Measurements from ENCODE around the gene ATP5F1A.

ATP5F1A gene

DNA sequence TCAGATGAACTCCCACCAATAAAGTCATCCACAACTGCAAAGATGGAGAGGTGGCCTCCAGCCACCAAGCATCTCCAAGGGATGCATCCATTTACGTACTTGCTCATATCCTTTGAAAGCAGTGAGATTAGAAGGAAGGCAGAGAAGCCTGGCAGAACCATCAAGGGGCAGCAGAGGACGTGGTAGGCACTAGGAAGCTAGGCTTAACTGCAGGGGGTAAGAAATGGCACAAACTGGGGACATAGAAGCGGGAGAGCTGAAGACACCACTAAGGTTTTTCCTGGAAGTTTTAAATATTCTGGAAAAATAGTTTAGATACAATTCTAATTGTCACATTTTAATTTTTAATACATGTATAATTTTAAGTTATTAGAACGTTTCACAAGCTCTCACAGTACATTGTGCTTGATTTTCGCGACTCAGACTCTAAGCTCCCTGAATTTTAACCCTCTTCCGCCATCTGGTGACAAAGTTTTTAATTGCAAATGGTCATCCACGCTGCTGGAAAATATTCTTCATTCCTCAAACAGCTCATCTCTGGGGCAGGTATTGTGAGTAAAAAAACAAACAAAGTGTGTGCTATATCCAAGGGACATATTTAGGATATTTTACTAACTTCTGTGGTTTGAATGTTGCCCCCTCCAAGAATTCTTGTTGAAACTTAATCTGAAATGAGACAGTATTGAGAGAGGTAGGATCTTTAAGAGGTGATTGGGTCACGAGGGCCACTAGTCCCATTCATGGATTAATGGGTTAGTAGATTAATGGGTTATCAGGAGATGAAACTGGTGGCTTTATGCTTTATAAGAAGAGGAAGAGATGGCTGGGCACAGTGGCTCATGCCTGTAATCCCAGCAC is 24.4 kb downstream of the ATP5F1A start:
- in situ Hi-C loops (cut with MboI; ENCODE audit: low sequenced_read_pairs), result no loop called here

DNA sequence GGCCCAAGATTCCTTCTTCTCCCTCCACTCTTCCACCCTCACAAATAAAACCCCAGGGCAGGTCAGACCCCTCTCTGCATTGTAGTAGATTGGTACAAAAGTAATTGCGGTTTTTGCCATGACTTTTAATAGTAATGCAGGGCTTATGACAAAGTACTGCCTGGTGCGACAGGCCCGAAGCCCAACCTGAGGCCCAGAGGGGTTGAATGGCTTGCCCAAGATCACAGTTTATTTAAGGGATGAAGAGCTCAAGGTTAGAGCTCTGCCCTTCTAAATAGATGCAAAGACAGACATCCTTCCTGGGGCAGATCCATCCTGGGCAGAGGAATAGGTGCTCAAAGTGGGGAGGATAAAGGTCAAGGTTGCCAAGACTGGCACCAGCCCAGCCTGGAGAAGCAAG is 25.1 kb downstream of the ATP5F1A start:
- in situ Hi-C loops (cut with MboI; ENCODE audit: low sequenced_read_pairs), result no loop called here

DNA sequence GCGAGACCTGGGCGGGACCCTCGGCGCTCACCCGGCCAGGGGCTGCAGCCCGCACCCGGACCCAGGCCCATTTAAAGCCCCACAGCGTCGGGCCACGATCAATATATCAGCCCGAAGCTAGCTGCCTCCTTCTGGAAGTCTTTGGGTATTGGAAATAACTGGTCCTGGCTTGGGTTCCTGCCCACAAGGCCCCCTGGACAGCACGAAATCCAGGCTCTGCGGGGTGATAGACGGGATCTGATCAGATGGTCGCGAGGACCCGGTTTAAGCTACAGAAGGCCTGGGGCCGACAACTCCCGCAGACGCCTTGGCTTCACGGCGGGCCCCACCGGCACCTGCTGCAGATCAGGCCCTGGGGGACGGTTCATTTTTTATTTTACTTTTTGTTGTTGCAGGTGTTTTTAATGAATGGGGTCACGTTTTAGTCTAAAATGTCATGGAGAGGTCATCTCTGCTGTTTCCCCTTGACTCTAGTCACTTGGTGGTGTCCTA is 25.7 kb downstream of the ATP5F1A start:
- in situ Hi-C loops (cut with MboI; ENCODE audit: low sequenced_read_pairs), result no loop called here

GRCh38 chr18:46071653-46072375 is 26.3 kb downstream of the ATP5F1A start, which contains the start of gene PSTPIP2:
PSTPIP2 (minus strand) TSS chr18:46072260; CDS start chr18:46072188, 72 bp downstream.
- in situ Hi-C loops (cut with MboI; ENCODE audit: low sequenced_read_pairs), result no loop called here

DNA sequence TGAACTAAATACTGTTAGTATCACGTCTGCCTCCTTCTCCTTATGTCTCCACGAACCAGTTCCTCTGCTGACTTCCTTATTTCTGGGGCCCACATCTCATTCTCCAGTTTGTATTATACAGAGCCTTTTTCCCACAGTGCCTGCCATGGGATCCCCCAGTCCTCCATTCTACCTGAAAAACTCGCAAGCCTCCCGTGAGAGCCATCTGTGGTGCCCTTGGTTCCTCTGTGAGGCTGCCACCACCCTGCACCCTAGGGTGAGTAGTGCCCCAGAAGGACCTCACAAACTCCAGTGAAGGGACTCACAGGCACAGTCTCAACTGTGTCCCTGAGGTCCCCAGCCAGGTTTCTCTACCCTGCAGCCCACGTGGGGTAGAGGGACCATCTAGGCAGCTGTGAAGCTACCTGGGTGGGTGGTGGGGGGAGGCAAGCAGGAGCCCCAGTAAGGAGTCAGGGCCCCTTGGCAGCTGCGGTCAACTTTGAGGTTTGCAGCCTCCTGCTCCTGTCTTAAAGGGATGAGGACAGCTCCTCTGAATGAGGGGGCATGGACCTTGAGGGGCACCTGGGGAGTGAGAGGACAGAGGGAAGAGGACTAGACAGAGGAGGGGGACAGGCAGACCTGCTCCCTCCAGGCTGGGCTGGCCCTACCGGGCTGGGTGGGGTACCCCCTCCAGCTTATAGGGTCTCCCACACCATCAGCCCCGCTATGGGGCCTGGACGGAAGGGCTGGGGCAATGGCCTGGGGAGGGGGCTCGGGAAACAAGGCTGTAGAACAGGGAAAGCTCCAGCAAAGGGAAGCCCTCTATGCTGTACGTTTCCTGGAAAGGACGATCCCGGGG is 27.1 kb downstream of the ATP5F1A start:
- in situ Hi-C loops (cut with MboI; ENCODE audit: low sequenced_read_pairs), result no loop called here

GRCh38 chr18:46070232-46070631 is 27.9 kb downstream of the ATP5F1A start:
- in situ Hi-C loops (cut with MboI; ENCODE audit: low sequenced_read_pairs), result no loop called here

- in situ Hi-C loops (cut with MboI; ENCODE audit: low sequenced_read_pairs), result no loop called here
Observed at GRCh38 chr18:46069524-46069923, 28.6 kb downstream of the ATP5F1A start.

DNA sequence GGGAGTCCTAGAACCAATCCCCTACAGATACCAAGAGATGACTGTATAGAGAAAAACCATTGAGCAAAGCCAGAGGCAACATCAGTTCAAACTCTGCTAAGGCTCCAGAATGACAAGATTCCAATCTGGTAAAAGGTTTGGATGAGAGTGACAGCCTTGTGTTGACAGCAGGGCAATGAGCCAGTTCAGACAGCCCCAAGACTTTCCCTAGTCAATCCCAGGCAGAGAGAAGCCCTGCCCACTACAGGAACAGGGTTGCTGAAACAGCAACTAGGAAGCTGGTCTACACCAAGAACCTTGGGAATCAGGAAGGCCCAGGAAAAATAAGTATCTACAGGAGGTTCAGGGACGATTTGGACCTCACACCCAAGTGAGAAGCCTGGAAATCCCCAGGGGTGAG is 29.3 kb downstream of the ATP5F1A start:
- in situ Hi-C loops (cut with MboI; ENCODE audit: low sequenced_read_pairs), result no loop called here

- in situ Hi-C loops (cut with MboI; ENCODE audit: low sequenced_read_pairs), result no loop called here
Observed at GRCh38 chr18:46067438-46068007, 30.6 kb downstream of the ATP5F1A start.

- in situ Hi-C loops (cut with MboI; ENCODE audit: low sequenced_read_pairs), result no loop called here
Observed at GRCh38 chr18:46062781-46063180, 35.3 kb downstream of the ATP5F1A start.

DNA sequence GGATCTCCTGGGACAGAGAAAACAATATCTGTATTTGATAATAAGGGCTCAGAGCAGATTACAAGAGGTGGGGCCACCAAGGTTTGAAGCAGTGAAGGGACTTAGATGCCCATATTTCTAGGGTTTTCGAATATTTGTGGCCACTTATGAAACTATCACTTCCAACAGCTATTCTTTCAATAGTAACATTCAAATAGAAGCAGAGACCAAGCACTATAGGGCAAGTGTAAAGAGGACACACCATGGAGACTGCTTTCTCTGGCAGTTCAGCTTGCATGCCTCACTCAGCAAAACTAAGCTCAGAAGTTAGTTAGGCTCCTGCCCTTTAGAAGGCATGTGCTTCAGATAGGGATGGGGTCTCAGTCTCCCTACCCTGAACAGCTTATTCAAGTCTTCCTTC is 36.3 kb downstream of the ATP5F1A start:
- in situ Hi-C loops (cut with MboI; ENCODE audit: low sequenced_read_pairs), result no loop called here

- in situ Hi-C loops (cut with MboI; ENCODE audit: low sequenced_read_pairs), result no loop called here
Observed at GRCh38 chr18:46061387-46061786, 36.7 kb downstream of the ATP5F1A start.

- in situ Hi-C loops (cut with MboI; ENCODE audit: low sequenced_read_pairs), result no loop called here
Observed at GRCh38 chr18:46060359-46060841, 37.7 kb downstream of the ATP5F1A start.

DNA sequence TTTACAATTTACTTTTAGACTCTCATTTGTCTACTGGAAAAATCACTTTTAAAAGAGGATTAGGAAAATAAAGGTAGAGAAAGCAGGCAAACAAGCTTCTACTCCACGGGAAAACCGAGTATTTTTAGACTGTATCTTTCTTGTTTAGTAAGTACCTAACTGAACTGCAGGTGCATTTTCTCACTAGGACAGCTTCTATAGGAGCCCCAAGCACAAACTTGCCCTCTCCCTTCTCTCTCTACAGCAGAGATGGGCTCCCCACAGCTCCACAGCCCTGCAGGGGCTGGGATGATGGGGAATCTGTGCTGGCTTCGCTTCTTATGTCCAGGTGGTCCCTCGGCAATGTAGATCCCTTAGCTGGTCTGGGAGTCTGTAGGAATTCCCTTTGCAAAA is 42.3 kb downstream of the ATP5F1A start:
- in situ Hi-C loops (cut with MboI; ENCODE audit: low sequenced_read_pairs), result no loop called here

DNA sequence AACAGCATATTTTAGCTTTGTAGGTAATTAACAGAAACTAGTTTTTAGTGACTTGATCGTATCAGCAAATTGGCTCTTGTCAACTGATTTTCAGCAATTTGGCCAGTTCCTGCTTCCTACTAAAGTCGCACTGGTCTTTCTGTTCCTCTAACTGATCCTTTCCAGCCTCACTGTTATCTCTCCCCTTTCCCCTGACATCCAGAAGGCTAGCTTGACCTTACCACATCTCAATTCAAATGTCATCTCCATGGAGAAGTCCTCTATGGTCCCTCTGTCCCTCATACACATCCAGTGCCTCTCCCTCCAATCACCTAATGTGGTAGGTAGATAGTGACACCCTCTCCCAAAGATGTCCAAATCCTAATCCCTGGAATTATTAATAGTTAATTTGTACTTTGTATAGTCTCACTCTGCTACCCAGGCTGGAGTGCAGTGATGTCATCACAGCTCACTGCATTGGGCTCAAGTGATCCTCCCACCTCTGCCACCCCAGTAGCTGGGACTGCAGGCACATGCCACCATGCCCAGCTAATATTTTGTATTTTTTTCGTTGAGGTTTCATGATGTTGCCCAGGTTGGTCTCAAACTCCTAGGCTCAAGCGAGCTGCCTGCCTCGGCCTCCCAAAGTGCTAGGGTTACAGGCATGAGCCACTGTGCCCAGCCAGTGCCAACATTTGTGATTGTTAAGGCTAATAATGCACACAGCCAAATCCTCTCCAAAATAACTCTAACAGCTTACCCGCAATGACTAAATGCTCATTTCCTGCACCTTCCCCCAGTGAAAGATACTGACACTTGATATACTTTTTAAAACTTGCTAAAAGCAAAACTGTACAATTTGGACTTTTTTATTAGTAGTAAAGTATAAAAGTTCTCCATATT is 42.9 kb downstream of the ATP5F1A start:
- in situ Hi-C loops (cut with MboI; ENCODE audit: low sequenced_read_pairs), result no loop called here

DNA sequence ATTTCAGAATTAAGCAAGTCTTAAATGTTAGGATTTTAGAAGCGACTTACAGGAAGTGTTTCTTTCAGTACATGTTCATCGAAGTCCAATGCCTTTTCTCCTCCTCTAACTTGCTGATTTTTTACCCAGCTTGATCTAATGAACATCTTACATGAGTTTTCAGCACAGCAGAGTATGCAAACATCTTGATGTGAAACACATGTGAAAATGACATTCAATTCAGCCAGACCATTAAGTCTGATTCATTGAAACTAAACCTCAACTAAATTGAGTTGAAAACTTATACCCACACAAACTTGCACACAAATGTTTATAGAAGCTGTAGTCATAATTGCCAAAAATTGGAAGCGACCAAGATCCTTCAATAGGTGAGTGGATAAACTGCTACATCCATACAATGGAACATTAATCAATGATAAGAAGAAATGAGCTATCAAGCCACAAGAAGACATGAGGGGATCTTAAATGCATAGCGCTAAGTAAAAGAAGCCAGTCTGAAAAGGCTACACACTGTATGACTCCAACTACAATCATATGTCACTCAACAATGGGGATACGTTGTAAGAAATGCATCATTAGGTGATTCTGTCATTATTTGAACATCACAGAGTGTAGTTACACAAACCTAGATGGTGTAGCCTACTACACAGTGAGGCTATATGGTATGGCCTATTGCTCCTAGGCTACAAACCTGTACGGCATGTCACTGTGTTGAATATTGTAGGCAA is 44.6 kb downstream of the ATP5F1A start:
- in situ Hi-C loops (cut with MboI; ENCODE audit: low sequenced_read_pairs), result no loop called here

DNA sequence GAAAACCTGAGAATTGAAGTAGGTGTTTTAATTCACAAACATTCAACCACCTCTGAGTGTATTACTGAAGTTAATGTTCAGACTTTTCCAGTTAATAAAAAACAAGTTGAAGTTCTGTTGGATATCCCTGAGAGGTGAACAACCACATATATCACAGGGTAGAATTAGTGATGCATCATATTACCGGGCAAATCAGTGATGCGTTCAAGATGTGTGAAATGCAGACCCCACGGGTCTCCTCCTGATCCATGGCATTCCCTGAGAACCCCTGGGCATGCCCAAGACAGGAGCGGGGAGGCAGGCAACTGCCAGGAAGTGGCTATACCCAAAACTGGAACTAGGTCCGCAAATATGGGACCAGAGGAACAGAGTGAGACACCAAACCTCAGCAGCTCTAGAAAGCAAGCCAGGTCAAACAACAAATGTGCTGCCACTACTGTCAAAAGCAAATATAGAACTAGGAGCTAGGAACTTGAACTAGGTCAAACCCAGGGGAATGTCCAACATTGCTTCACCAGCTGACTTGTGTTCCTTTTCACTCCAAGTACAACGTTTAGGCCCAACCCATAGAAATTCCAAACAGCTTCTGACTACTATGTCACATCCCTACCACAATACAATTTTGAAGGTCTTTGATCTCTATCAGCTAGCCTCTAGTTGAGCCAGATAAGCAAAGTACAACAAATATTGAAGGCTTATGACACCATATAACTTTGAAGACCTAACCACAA is 46.2 kb downstream of the ATP5F1A start:
- in situ Hi-C loops (cut with MboI; ENCODE audit: low sequenced_read_pairs), result no loop called here

DNA sequence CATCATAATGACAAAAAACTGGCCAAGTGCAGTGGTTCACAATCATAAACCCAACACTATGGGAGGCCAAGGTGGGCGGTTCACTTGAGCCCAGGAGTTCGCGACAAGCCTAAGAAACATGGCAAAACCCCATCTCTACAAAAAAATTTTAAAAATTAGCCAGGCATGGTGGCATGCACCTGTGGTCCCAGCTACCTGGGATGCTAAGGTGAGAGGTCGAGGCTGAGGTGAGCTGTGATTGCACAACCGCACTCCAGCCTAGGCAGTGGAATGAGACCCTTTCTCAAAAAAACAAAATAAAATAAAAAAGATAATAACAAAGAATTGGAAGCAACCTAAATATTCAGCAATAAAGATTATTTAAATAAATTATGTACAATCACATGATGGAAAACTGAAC is 47.8 kb downstream of the ATP5F1A start:
- in situ Hi-C loops (cut with MboI; ENCODE audit: low sequenced_read_pairs), result no loop called here

Measured in hTERT RPE-1 (cell line).